K562 (cell line): ENCODE data around the gene TAF11. TPM values are rescaled to one million over a fixed set of nuclear protein-coding genes. Genes with fewer than 3 reads are reported as not detected.

Experiments used
- ATAC-seq: fragments of 200-7000 bp; cut with Tn5 transposase; 3 replicates; pipeline ENCODE4 v1.9.1; 2020; ENCODE audit warnings: moderate library complexity
- BruUV-seq: library from RNA; stranded (reverse); fragments of 400-500 nt; replicated peaks from 2 replicates; lab custom pipeline; 2021; lab: Mats Ljungman, UMichigan
- CTCF ChIA-PET: fragments of 300-600 bp; formaldehyde crosslinking; extraction: SDS; loops from one replicate; lab custom pipeline; 2021; ENCODE audit warnings: low intra/inter-chr PET ratio; lab: Yijun Ruan, JAX
- POLR2A ChIA-PET: fragments of 300-600, 350-650 bp; sonication (Branson Sonifier 250); formaldehyde crosslinking; extraction: SDS; loops from one replicate; lab custom pipeline; 2021; ENCODE audit warnings: antibody characterized with exemption, inconsistent platforms; lab: Yijun Ruan, JAX
- DNase-seq, 4 experiments: peaks; one replicate each; pipeline versions ENCODE4 v3.0.0 to v3.0.0-alpha.2; 2011 to 2018; ENCODE audit warnings: low spot score in 3 of 4, mixed read lengths in 3 of 4; ENCODE audit errors: extremely low read depth in 1 of 4
- FAIRE-seq: peaks from 2 replicates; lab custom pipeline; 2011; peaks lifted over from hg19 to GRCh38; lab: Jason Lieb, UNC
- H2AFZ ChIP-seq: 2 replicates; pipeline ENCODE4 v1.6.0; 2011; ENCODE audit warnings: low read depth, low read length, control low read depth, inconsistent platforms
- H3K27ac ChIP-seq: fragments of 200-600 bp; 3 replicates; pipeline ENCODE4 v1.8.0; 2011; ENCODE audit warnings: low read depth, mild to moderate bottlenecking, control low read depth, inconsistent platforms, low read length, moderate library complexity, mixed read lengths; ENCODE audit errors: extremely low read depth
- H3K27me3 ChIP-seq, 2 experiments: fragments of 300-600 bp in 1 of 2; 2 replicates in 1 of 2; 3 replicates in 1 of 2; pipeline versions ENCODE4 v1.6.0 to v1.8.0; 2011; ENCODE audit warnings: inconsistent platforms in 2 of 2, low read length in 2 of 2, mild to moderate bottlenecking in 1 of 2, mixed read lengths in 1 of 2, moderate library complexity in 1 of 2; ENCODE audit not compliant: control insufficient read depth in 2 of 2, insufficient read depth in 2 of 2
- H3K36me3 ChIP-seq: fragments of 300-600 bp; 3 replicates; pipeline ENCODE4 v1.8.0; 2011; ENCODE audit warnings: mild to moderate bottlenecking, low read length, inconsistent platforms; ENCODE audit not compliant: control insufficient read depth, insufficient read depth
- H3K4me1 ChIP-seq, 2 experiments: fragments of 200-600 bp in 1 of 2; replicated peaks in 1 of 2; 2 replicates in 1 of 2; 3 replicates in 1 of 2; pipeline versions ENCODE4 v1.5.1 to v1.8.0; 2011; ENCODE audit warnings: inconsistent platforms in 2 of 2, low read length in 2 of 2, mild to moderate bottlenecking in 1 of 2, mixed read lengths in 1 of 2, moderate library complexity in 1 of 2; ENCODE audit not compliant: control insufficient read depth in 2 of 2, insufficient read depth in 2 of 2
- H3K4me2 ChIP-seq: 2 replicates; pipeline ENCODE4 v1.6.1; 2011; ENCODE audit warnings: low read length, control low read depth, inconsistent platforms, mixed read lengths; ENCODE audit not compliant: insufficient read depth
- H3K4me3 ChIP-seq: fragments of 200-600 bp; sonication (generic), shearing (Covaris generic); 2 replicates; pipeline ENCODE4 v1.5.1; 2016; ENCODE audit warnings: control low read depth, inconsistent platforms
- H3K79me2 ChIP-seq: fragments of 200-600 bp; 3 replicates; pipeline ENCODE4 v1.8.0; 2011; ENCODE audit warnings: low read length, inconsistent platforms; ENCODE audit not compliant: control insufficient read depth, insufficient read depth
- H3K9ac ChIP-seq, 2 experiments: 2 replicates each; pipeline versions ENCODE4 v1.6.0 to v1.6.1; 2011; ENCODE audit warnings: low read depth in 2 of 2, low read length in 2 of 2, control low read depth in 1 of 2, inconsistent platforms in 1 of 2, mild to moderate bottlenecking in 1 of 2, mixed read lengths in 1 of 2; ENCODE audit not compliant: insufficient read depth in 1 of 2
- H3K9me1 ChIP-seq: one replicate; pipeline ENCODE4 v1.6.0; 2011; ENCODE audit warnings: inconsistent platforms, mild to moderate bottlenecking, low read length, moderate library complexity; ENCODE audit not compliant: control insufficient read depth, insufficient read depth
- H3K9me3 ChIP-seq: replicated peaks from 2 replicates; pipeline ENCODE4 v1.5.1; 2011; ENCODE audit warnings: low read depth, low read length, inconsistent platforms; ENCODE audit not compliant: control insufficient read depth, insufficient read depth
- H4K20me1 ChIP-seq: replicated peaks from 2 replicates; pipeline ENCODE4 v1.6.1; 2011; ENCODE audit warnings: low read length, inconsistent platforms, mixed read lengths; ENCODE audit not compliant: control insufficient read depth, insufficient read depth
- ASH1L ChIP-seq: fragments of 450-650 bp; IDR thresholded peaks from 2 replicates; pipeline ENCODE4 v1.6.1; 2018; ENCODE audit warnings: borderline replicate concordance, mild to moderate bottlenecking, low read depth; ENCODE audit not compliant: partially characterized antibody
- CC2D1A ChIP-seq: fragments of 450-650 bp; IDR thresholded peaks from 2 replicates; pipeline ENCODE4 v1.6.1; 2017; ENCODE audit warnings: mild to moderate bottlenecking
- HCFC1 ChIP-seq: IDR thresholded peaks from 2 replicates; pipeline ENCODE4 v1.6.1; 2012; ENCODE audit warnings: low read depth, low read length, improper control_type of control experiment
- HDAC2 ChIP-seq: fragments of 450-650 bp; IDR thresholded peaks from 2 replicates; pipeline ENCODE4 v1.6.1; 2016; ENCODE audit warnings: mild to moderate bottlenecking
- KLF13 ChIP-seq: fragments of 450-650 bp; IDR thresholded peaks from 2 replicates; pipeline ENCODE4 v1.6.1; 2016; ENCODE audit warnings: missing genetic modification characterization, low read depth, mild to moderate bottlenecking, missing compliant biosample characterization, moderate library complexity, borderline replicate concordance
- KLF6 ChIP-seq: fragments of 250-450 bp; sonication (Bioruptor Pico); IDR thresholded peaks from 2 replicates; pipeline ENCODE4 v1.4.0; 2020; ENCODE audit warnings: mild to moderate bottlenecking, moderate library complexity, borderline replicate concordance
- NFRKB ChIP-seq: fragments of 450-650 bp; IDR thresholded peaks from 2 replicates; pipeline ENCODE4 v1.6.1; 2016; ENCODE audit warnings: low read depth
- SAFB ChIP-seq: fragments of 200-400 bp; formaldehyde crosslinking; IDR thresholded peaks from 2 replicates; pipeline ENCODE4 v1.6.1; 2017; ENCODE audit warnings: low read depth, low read length, borderline replicate concordance
- SMARCE1 ChIP-seq: fragments of 450-650 bp; IDR thresholded peaks from 2 replicates; pipeline ENCODE4 v1.7.1; 2016; ENCODE audit warnings: mild to moderate bottlenecking
- XRCC5 ChIP-seq: fragments of 200-400 bp; formaldehyde crosslinking; IDR thresholded peaks from 2 replicates; pipeline ENCODE4 v1.6.1; 2017; ENCODE audit warnings: low read depth, mild to moderate bottlenecking, low read length
- ZNF311 ChIP-seq: fragments of 250-450 bp; sonication (Bioruptor Pico); IDR thresholded peaks from 2 replicates; pipeline ENCODE4 v1.4.0; 2020; ENCODE audit warnings: mild to moderate bottlenecking, moderate library complexity
- ZNF444 ChIP-seq: fragments of 250-450 bp; sonication (Bioruptor Pico); IDR thresholded peaks from 2 replicates; pipeline ENCODE4 v1.4.0; 2020; ENCODE audit warnings: mild to moderate bottlenecking, moderate library complexity
- ZNF780A ChIP-seq: fragments of 250-450 bp; sonication (Bioruptor Pico); IDR thresholded peaks from 2 replicates; pipeline ENCODE4 v1.5.0; 2021; ENCODE audit warnings: mild to moderate bottlenecking
- WGBS: fragments of 100-300 bp; shearing (Covaris generic); methylation state at CpG from one replicate; pipeline ENCODE4 v1.1.6; 2016; ENCODE audit warnings: low coverage, mixed read lengths; ENCODE audit not compliant: insufficient coverage; ENCODE audit errors: missing lambda C conversion rate; 5-methylcytosine and 5-hydroxymethylcytosine counted together
- in situ Hi-C: fragments of 300-500 bp; cut with MboI; formaldehyde crosslinking; loops from 4 replicates; pipeline ENCODE4 v1.15.0; 2018; ENCODE audit warnings: inconsistent platforms, mixed read lengths
- intact Hi-C: fragments of 100-400 bp; cut with micrococcal nuclease; formaldehyde crosslinking; loops from 2 replicates; pipeline ENCODE4 v1.14.2; 2022
- polyA plus RNA-seq, 8 experiments: library from polyadenylated mRNA; depleted of rRNA in 4 of 8; stranded (reverse) in 5 of 8; unstranded in 3 of 8; fragments of >200 nt; fragmentation: Nextera tagmentation in 2 of 8; fragmentation: Illumina TruSeq in 1 of 8; extraction: Ambion mirVana in 2 of 8; extraction: Trizol in 1 of 8; gene quantifications; 2 replicates each; pipeline versions ENCODE4 v1.2.1 to v1.2.3, GENCODE V29; 2011 to 2014; ENCODE audit warnings: inconsistent platforms in 1 of 8, missing spikeins in 1 of 8
- total RNA-seq, 7 experiments: library from RNA; depleted of rRNA in 6 of 7; stranded (reverse); fragments of >200 nt in 6 of 7; fragmentation: Illumina TruSeq in 2 of 7; extraction: Trizol in 2 of 7; gene quantifications; 2 replicates each; pipeline versions ENCODE4 v1.2.1 to v1.2.3, GENCODE V29; 2011 to 2021; ENCODE audit warnings: low replicate concordance in 1 of 7
- TF ChIP-seq, protein P1 (sequence below): IDR thresholded peaks from 2 replicates; pipeline ENCODE4 v1.6.1; 2011; ENCODE audit not compliant: insufficient read length; ENCODE audit errors: extremely low read depth
- TF ChIP-seq, protein P2 (sequence below): fragments of 250-450 bp; sonication (Bioruptor Pico); IDR thresholded peaks from 2 replicates; pipeline ENCODE4 v1.4.0; 2020; ENCODE audit warnings: borderline replicate concordance

Gene TAF11
- total and polyA plus RNA-seq, 9 of the 15 experiments (the other 6 are each of a cell fraction or from before 2014, with no cell fraction given) = 40.9 to 91.9 (median 71.9) TPM

DNA sequence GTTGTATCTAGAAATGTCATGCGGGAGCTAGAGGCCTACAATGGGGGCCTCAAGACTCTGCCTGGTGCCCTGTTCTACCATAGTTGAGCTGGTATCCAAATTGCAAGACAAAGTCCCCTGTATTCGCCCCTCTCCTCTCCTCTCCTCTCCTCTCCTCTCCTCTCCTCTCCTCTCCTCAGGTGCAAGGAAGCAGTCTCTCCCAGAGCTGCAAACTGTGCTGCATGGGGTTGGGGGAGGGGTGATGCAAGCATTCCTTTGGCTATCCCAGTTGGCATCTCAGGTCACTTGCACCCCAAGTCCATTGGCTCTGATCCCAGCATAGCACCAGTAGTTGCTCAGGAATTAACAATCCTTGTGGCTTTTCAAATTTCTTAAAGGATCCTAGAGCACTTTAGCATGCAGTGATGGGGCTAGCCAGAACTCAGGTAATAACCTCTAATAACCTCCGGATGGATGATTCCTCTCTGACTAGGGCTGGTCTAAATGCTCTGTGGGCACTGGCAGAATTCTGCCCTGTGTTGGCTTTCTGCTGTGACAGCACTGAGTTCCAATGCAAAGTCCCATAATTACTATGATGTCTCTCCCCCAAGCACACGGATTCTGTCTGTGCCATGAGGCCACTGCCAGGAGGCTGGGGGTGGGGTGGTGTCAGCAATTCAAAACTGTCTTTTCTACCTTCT, 35.3 kb downstream of the TAF11 start:
- BruUV-seq = no TSS peak
- WGBS = 85% methylated on average over 3 of the region's 4 CpGs
- ATAC-seq (no peak), DNase-seq (no peak), FAIRE-seq (no peak)
- Histone ChIP-seq H3K27me3 (no peaks in the 10 kb centered on the region), H3K79me2 (no peaks in the 10 kb centered on the region), H3K9me3 (no peaks in the 10 kb centered on the region), H3K9ac (no peak overlapping the region), H3K4me2 (no peak overlapping the region), H3K9me1 (no peaks in the 10 kb centered on the region), H3K4me1 (no peaks in the 10 kb centered on the region), H2AFZ (no peak overlapping the region), H3K36me3 (peaks cover 69% of the 10 kb centered on the region), H3K27ac (no peak overlapping the region), H4K20me1 (0 out of 2 replicates have a peak, but pooled peaks cover 3% of the 10 kb centered on the region), H3K4me3 (no peak overlapping the region)
- in situ Hi-C loops (no loop called here), intact Hi-C loops (no loop called here)
- TF ChIP-seq XRCC5 (no peak), CC2D1A (no peak), HDAC2 (no peak), KLF6 (CRISPR knock-in tag) (no peak), ASH1L (no peak), KLF13 (tag) (no peak), ZNF311 (CRISPR knock-in tag) (no peak), HCFC1 (no peak), ZNF780A (no peak), ZNF444 (no peak), NFRKB (no peak), SMARCE1 (no peak), SAFB (no peak)
- TF ChIP-seq, protein P1, sequence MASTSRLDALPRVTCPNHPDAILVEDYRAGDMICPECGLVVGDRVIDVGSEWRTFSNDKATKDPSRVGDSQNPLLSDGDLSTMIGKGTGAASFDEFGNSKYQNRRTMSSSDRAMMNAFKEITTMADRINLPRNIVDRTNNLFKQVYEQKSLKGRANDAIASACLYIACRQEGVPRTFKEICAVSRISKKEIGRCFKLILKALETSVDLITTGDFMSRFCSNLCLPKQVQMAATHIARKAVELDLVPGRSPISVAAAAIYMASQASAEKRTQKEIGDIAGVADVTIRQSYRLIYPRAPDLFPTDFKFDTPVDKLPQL = no peak
- TF ChIP-seq, protein P2, sequence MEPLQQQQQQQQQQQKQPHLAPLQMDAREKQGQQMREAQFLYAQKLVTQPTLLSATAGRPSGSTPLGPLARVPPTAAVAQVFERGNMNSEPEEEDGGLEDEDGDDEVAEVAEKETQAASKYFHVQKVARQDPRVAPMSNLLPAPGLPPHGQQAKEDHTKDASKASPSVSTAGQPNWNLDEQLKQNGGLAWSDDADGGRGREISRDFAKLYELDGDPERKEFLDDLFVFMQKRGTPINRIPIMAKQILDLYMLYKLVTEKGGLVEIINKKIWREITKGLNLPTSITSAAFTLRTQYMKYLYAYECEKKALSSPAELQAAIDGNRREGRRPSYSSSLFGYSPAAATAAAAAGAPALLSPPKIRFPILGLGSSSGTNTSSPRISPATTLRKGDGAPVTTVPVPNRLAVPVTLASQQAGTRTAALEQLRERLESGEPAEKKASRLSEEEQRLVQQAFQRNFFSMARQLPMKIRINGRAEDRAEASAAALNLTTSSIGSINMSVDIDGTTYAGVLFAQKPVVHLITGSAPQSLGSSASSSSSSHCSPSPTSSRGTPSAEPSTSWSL (CRISPR knock-in tag) = no peak
- ChIA-PET POLR2A (interaction anchor here (1.4 to 2.2 kb wide), 3 partner anchors 11 to 36 kb away, joined by 4 to 7 read pairs (median 5); partner anchors contain the start of gene TAF11), CTCF (no interaction called here)
